ENCODE measurements around the gene YDJC. TPM values are rescaled to one million over a fixed set of nuclear protein-coding genes. Genes with fewer than 3 reads are reported as not detected.

Gene YDJC
- total RNA-seq, 1 experiment from 2014 or later = 57.9 TPM

DNA sequence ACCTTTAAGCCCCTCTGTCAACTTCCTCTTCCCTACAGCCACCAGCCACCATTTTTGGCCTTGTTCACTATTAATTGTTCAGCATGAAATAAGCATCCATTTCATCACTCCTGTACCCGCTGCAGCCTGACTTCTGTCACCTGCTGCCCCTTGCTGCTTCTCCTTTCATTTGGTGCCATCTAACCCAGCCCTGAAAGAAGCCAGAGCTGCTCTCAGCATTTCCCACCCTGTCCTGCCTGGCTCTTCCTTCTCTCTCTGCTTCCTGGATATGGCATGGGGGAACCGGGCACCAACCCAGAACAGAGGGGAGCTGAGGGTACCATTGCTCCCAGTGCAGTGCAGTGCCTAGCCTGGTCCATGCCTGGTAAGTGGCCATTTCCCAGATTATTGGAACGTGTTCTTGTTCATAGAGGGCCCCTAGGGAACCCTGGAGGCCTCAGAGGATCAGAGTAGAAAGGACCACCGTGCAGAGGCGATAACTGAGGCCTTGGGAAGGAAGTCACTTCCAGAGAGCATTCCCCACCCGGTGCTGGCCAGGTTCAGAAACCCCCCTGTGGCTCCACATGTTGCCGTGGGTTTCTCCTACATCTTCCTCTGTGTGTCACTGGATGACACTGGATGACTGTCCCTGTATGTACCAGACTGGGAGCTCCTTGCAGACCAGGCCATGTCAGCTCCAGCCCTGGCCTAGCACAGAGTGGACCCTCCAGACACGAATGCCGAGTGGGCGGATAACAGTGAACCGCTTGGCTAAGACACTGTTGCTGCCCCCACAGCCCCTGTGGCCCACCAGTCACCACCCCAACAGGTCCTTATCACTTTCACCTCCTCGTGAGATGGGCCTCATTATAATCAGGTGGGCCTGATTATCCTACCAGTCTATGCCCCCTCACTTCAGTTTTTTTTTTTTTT lies 4.7 kb downstream of the YDJC start:
- no TSS peak for BruUV-seq (replicated peaks)
- DNase-seq = no peak
- Mint-ChIP-seq H3K9me3 (ENCODE audit: low read depth, unreplicated experiment) (no peaks in the 10 kb centered on the region), H3K4me1 (ENCODE audit: low read depth, unreplicated experiment) (peaks cover 24% of the 10 kb centered on the region), H3K27ac (ENCODE audit: unreplicated experiment) (peak overlapping the region; percentile 30), H3K36me3 (ENCODE audit: insufficient read depth, unreplicated experiment) (peaks cover 91% of the 10 kb centered on the region), H3K27me3 (ENCODE audit: unreplicated experiment) (no peaks in the 10 kb centered on the region), H3K4me3 (ENCODE audit: low read depth, unreplicated experiment) (no peak overlapping the region)
- intact Hi-C loops (cut with micrococcal nuclease; ENCODE audit: unreplicated experiment) = no loop called here
- TF ChIP-seq, protein P1, sequence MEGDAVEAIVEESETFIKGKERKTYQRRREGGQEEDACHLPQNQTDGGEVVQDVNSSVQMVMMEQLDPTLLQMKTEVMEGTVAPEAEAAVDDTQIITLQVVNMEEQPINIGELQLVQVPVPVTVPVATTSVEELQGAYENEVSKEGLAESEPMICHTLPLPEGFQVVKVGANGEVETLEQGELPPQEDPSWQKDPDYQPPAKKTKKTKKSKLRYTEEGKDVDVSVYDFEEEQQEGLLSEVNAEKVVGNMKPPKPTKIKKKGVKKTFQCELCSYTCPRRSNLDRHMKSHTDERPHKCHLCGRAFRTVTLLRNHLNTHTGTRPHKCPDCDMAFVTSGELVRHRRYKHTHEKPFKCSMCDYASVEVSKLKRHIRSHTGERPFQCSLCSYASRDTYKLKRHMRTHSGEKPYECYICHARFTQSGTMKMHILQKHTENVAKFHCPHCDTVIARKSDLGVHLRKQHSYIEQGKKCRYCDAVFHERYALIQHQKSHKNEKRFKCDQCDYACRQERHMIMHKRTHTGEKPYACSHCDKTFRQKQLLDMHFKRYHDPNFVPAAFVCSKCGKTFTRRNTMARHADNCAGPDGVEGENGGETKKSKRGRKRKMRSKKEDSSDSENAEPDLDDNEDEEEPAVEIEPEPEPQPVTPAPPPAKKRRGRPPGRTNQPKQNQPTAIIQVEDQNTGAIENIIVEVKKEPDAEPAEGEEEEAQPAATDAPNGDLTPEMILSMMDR (IDR thresholded peaks at IDR 0.05; ENCODE audit: unreplicated experiment) = no peak
- CTCF ChIA-PET = interaction anchor here (0.8 to 1.6 kb wide), 2 partner anchors 16 to 18 kb away, joined by 3 read pairs; partner anchors contain the start of gene SDF2L1

DNA sequence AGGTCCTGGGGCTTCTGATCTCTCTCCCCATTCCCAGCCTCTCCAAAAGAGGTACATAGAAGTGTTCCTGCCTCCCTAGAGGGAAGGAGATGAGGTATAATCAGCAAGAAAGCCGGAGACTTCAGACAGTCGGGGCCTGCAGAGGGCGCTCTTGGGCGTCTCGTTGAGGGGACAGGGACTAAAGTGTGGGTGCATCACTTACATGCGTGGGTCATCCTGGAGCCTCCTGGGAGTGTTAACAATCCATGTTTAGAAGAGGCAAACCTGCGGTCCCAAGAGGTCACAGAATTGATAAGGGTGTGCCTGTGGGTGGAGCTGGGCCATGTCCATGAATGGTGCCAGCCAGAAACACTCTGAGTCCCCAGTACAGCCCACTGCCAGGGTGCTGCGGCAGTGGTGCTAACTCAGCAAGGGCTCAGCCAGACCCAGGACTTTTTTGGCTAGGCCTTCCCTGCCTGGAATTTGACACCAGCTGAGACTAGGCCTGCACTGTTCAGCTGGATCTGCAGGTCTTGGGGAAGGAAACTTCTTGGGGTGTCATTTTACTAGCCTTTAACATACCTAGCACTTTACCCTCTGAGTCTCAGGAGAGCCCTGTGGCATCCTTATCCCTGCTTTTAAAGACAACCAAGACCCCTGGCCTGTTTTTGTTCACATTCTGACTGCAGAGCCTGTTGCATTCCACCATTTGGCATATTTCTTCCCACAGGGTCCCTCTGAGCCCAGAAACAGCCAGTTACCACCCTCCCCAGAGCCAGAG lies 5.5 kb downstream of the YDJC start:
- Mint-ChIP-seq H3K9me3 (ENCODE audit: low read depth, unreplicated experiment) (no peaks in the 10 kb centered on the region), H3K27me3 (ENCODE audit: unreplicated experiment) (no peaks in the 10 kb centered on the region), H3K27ac (ENCODE audit: unreplicated experiment) (peak overlapping the region; percentile 30), H3K4me3 (ENCODE audit: low read depth, unreplicated experiment) (no peak overlapping the region), H3K4me1 (ENCODE audit: low read depth, unreplicated experiment) (peaks cover 24% of the 10 kb centered on the region), H3K36me3 (ENCODE audit: insufficient read depth, unreplicated experiment) (peaks cover 91% of the 10 kb centered on the region)
- DNase-seq = peak; percentile 24
- BruUV-seq (replicated peaks) = no TSS peak
- intact Hi-C loops (cut with micrococcal nuclease; ENCODE audit: unreplicated experiment) = no loop called here
- TF ChIP-seq, protein P1 (IDR thresholded peaks at IDR 0.05; ENCODE audit: unreplicated experiment) = peak; percentile 54
- CTCF ChIA-PET = interaction anchor here (0.8 to 1.6 kb wide), 2 partner anchors 17 to 19 kb away, joined by 3 read pairs; partner anchors contain the start of gene SDF2L1

DNA sequence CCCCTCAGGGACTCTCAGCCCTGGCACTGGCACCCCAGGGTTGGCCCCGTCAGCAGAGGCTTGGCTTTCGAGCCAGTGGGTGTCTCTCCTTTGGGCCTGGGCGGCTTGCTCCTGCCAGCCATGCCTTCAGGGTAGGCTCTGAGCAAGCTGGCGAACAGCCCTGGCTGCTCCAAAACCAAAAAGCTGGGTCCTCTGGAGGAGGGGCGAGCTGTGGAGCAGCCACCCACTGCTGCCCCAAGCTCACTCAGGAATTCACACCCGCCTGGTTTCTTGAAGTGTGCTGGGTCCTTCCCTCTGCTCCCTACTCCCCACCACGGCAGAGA lies 6.2 kb downstream of the YDJC start:
- intact Hi-C loops (cut with micrococcal nuclease; ENCODE audit: unreplicated experiment) = no loop called here
- Mint-ChIP-seq H3K36me3 (ENCODE audit: insufficient read depth, unreplicated experiment) (peaks cover 91% of the 10 kb centered on the region), H3K4me1 (ENCODE audit: low read depth, unreplicated experiment) (peaks cover 23% of the 10 kb centered on the region)

DNA sequence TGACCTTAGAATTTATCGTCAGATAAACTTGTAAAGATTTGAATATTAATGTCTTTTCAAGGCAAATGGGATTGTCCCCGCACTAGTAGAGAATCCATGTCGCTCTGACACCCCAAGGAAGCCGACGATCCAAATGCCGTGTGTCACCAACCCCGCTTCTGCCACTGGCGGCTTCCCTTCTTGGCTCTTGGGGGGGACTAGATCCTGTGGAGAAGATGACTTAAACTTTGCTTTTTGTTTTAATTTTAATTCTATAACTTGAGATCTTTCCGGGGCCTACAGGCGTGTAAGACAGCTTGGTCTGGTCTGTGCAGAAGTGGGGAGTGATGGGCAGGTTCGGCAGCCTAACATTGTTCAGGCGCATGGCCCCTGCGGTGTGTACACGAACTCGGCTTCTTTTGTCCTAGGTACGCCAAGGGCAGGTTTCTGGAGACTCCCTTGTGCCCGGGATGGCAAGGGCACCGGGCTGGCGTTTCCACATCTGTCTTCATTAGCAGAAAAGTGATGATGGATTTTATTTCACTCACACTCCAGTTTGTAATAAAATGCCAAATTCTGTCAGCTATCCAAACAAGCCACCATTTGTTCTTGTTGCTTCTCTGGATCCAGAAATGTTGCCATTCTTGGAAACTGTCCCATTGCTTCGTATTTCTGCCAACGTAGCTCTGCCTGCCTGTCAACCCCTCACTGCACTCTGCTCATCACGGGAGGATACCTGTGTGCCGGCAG lies 6.7 kb downstream of the YDJC start:
- no TSS peak for BruUV-seq (replicated peaks)
- Mint-ChIP-seq H3K4me1 (ENCODE audit: low read depth, unreplicated experiment) (peaks cover 18% of the 10 kb centered on the region), H3K36me3 (ENCODE audit: insufficient read depth, unreplicated experiment) (peaks cover 91% of the 10 kb centered on the region), H3K4me3 (ENCODE audit: low read depth, unreplicated experiment) (no peak overlapping the region), H3K9me3 (ENCODE audit: low read depth, unreplicated experiment) (no peaks in the 10 kb centered on the region), H3K27me3 (ENCODE audit: unreplicated experiment) (no peaks in the 10 kb centered on the region), H3K27ac (ENCODE audit: unreplicated experiment) (peak overlapping the region; percentile 5)
- CTCF ChIA-PET = no interaction called here
- TF ChIP-seq, protein P1 (IDR thresholded peaks at IDR 0.05; ENCODE audit: unreplicated experiment) = no peak
- intact Hi-C loops (cut with micrococcal nuclease; ENCODE audit: unreplicated experiment) = no loop called here
- no peak for DNase-seq

More for the DNA sequence above, 6.2 kb downstream of the YDJC start:
- Mint-ChIP-seq H3K27ac (ENCODE audit: unreplicated experiment) (no peak overlapping the region), H3K27me3 (ENCODE audit: unreplicated experiment) (no peaks in the 10 kb centered on the region), H3K4me3 (ENCODE audit: low read depth, unreplicated experiment) (no peak overlapping the region), H3K9me3 (ENCODE audit: low read depth, unreplicated experiment) (no peaks in the 10 kb centered on the region)
- TF ChIP-seq, protein P1 (IDR thresholded peaks at IDR 0.05; ENCODE audit: unreplicated experiment) = no peak
- no peak for DNase-seq
- no TSS peak for BruUV-seq (replicated peaks)
- CTCF ChIA-PET = no interaction called here

All from Calu3 (cell line).